Central memory CD8-positive, alpha-beta T cell (primary cell): ENCODE measurements around the gene FGF11.

Experiments
- ATAC-seq: fragments of 150-1000 bp; cut with Tn5 transposase; replicated peaks from 2 replicates; pipeline ENCODE4 v1.10.0; 2022; ENCODE audit warnings: mild to moderate bottlenecking, moderate FRiP score, moderate number of reproducible peaks; ENCODE audit not compliant: poor library complexity, severe bottlenecking; ENCODE audit errors: extremely low read depth
- DNase-seq, 2 donors: peaks; one replicate each; pipeline ENCODE4 v3.0.0; 2021; ENCODE audit warnings: low spot score in 2 of 2
- H3K27ac Mint-ChIP-seq: one replicate; pipeline ENCODE4 v1.8.0; 2022; ENCODE audit warnings: low read depth, mild to moderate bottlenecking, moderate library complexity, mixed read lengths
- H3K27me3 Mint-ChIP-seq: one replicate; pipeline ENCODE4 v1.8.0; 2022; ENCODE audit warnings: mixed read lengths
- H3K36me3 Mint-ChIP-seq: one replicate; pipeline ENCODE4 v1.8.0; 2022; ENCODE audit warnings: mild to moderate bottlenecking, moderate library complexity, mixed read lengths; ENCODE audit not compliant: insufficient read depth
- H3K4me1 Mint-ChIP-seq: one replicate; pipeline ENCODE4 v1.8.0; 2022; ENCODE audit warnings: mixed read lengths
- H3K4me3 Mint-ChIP-seq: one replicate; pipeline ENCODE4 v1.8.0; 2022; ENCODE audit warnings: mild to moderate bottlenecking, moderate library complexity, mixed read lengths
- H3K9me3 Mint-ChIP-seq: one replicate; pipeline ENCODE4 v1.8.0; 2022; ENCODE audit warnings: mixed read lengths

Gene FGF11

GRCh38 chr17:7483255-7484066 lies 44.1 kb downstream of the FGF11 start:
- Mint-ChIP-seq H3K4me1 (peaks cover 72% of the 10 kb centered on the region), H3K9me3 (no peaks in the 10 kb centered on the region), H3K36me3 (peaks cover 40% of the 10 kb centered on the region), H3K4me3 (peak overlapping the region; percentile 99), H3K27ac (peak overlapping the region; percentile 99), H3K27me3 (no peaks in the 10 kb centered on the region)
- DNase-seq, result peak; percentile 89 to 95
- peak; percentile 64 for ATAC-seq

GRCh38 chr17:7484067-7484918 lies 45.0 kb downstream of the FGF11 start, which contains the start of gene POLR2A:
Gene POLR2A, plus strand, starts transcription at chr17:7484366.
- peak within 1 kb of the TSS; percentile 99 for H3K27ac Mint-ChIP-seq
- peaks cover 38% of the 10 kb centered on the region for H3K36me3 Mint-ChIP-seq
- H3K27me3 Mint-ChIP-seq, result no peaks in the 10 kb centered on the region
- ATAC-seq (peak; percentile 65), DNase-seq (peak; percentile 99)
- peak within 1 kb of the TSS; percentile 99 for H3K4me3 Mint-ChIP-seq
- peaks cover 75% of the 10 kb centered on the region for H3K4me1 Mint-ChIP-seq
- H3K9me3 Mint-ChIP-seq, result no peaks in the 10 kb centered on the region

GRCh38 chr17:7484919-7485377 lies 45.6 kb downstream of the FGF11 start:
- Mint-ChIP-seq H3K9me3 (no peaks in the 10 kb centered on the region), H3K4me1 (peaks cover 80% of the 10 kb centered on the region), H3K4me3 (peak overlapping the region; percentile 99), H3K27me3 (no peaks in the 10 kb centered on the region), H3K27ac (peak overlapping the region; percentile 99), H3K36me3 (peaks cover 40% of the 10 kb centered on the region)
- DNase-seq, result no peak
- ATAC-seq, result peak; percentile 37

GRCh38 chr17:7486181-7486580 lies 46.9 kb downstream of the FGF11 start:
- H3K27ac Mint-ChIP-seq, result peak overlapping the region; percentile 99
- peak overlapping the region; percentile 99 for H3K4me3 Mint-ChIP-seq
- peaks cover 41% of the 10 kb centered on the region for H3K36me3 Mint-ChIP-seq
- DNase-seq (no peak), ATAC-seq (no peak)
- no peaks in the 10 kb centered on the region for H3K27me3 Mint-ChIP-seq
- peaks cover 86% of the 10 kb centered on the region for H3K4me1 Mint-ChIP-seq
- no peaks in the 10 kb centered on the region for H3K9me3 Mint-ChIP-seq

- no peaks in the 10 kb centered on the region for H3K9me3 Mint-ChIP-seq
- H3K36me3 Mint-ChIP-seq, result peaks cover 30% of the 10 kb centered on the region
- H3K4me3 Mint-ChIP-seq, result no peak overlapping the region
- no peaks in the 10 kb centered on the region for H3K27me3 Mint-ChIP-seq
- peak overlapping the region; percentile 6 for H3K27ac Mint-ChIP-seq
- peaks cover 81% of the 10 kb centered on the region for H3K4me1 Mint-ChIP-seq
- DNase-seq (no peak), ATAC-seq (no peak)
These were observed 50.8 kb downstream of the FGF11 start for GRCh38 chr17:7490144-7490543.

- ATAC-seq (no peak), DNase-seq (no peak)
- no peaks in the 10 kb centered on the region for H3K9me3 Mint-ChIP-seq
- peaks cover 69% of the 10 kb centered on the region for H3K4me1 Mint-ChIP-seq
- no peak overlapping the region for H3K27ac Mint-ChIP-seq
- H3K4me3 Mint-ChIP-seq, result no peak overlapping the region
- H3K36me3 Mint-ChIP-seq, result peaks cover 39% of the 10 kb centered on the region
- H3K27me3 Mint-ChIP-seq, result no peaks in the 10 kb centered on the region
These were observed 52.3 kb downstream of the FGF11 start for GRCh38 chr17:7491583-7491982.

- Mint-ChIP-seq H3K4me3 (no peak overlapping the region), H3K27me3 (no peaks in the 10 kb centered on the region), H3K9me3 (no peaks in the 10 kb centered on the region), H3K36me3 (peaks cover 55% of the 10 kb centered on the region), H3K4me1 (peaks cover 51% of the 10 kb centered on the region), H3K27ac (no peak overlapping the region)
- ATAC-seq, result no peak
- no peak for DNase-seq
These were observed 54.6 kb downstream of the FGF11 start for GRCh38 chr17:7493941-7494340.
